ENCODE results near the gene C2orf72.
"Not testable (repeated sequence)": the region's sequence is repeated elsewhere in the genome, so short reads cannot be mapped to it uniquely, and the experiment has no call there.

C2orf72 gene

GRCh38 chr2:231007286-231008098 is 29.8 kb upstream of the C2orf72 start:
- H3K27ac Mint-ChIP-seq = peak overlapping the region in 1 of 2 donors; percentile 81
- ATAC-seq (no peak), DNase-seq (no peak)
- peaks cover 19 to 20% of the 10 kb centered on the region in 2 donors for H3K9me3 Mint-ChIP-seq
- no peak overlapping the region for H3K4me3 Mint-ChIP-seq
- H3K4me1 Mint-ChIP-seq = no peaks in the 10 kb centered on the region
- peaks cover 19% of the 10 kb centered on the region for H3K27me3 Mint-ChIP-seq

DNA sequence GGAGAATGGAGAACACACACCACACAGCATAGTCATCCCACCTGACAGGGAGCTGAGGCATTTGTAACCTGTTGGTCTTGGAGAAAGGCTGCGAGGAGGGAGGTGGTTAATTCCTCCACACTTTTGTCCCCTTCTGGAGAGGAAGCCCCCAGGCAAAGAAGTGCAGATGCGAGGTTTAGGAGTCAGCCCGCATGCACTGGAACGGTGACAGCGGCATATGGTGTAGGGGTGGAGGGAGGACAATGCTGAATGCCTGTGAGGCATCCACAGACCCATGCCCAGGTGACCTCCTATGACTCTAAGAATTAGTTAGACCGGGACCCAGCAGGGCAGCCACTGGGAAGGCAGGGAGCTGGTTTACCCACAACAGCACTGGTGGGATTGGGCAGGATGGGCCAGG is 29.2 kb upstream of the C2orf72 start:
- Mint-ChIP-seq H3K4me1 (no peaks in the 10 kb centered on the region), H3K27ac (no peak overlapping the region), H3K4me3 (no peak overlapping the region), H3K27me3 (peaks cover 18% of the 10 kb centered on the region), H3K9me3 (peaks cover 19 to 20% of the 10 kb centered on the region in 2 donors)
- no peak for ATAC-seq
- DNase-seq = no peak

GRCh38 chr2:231009236-231009919 is 27.9 kb upstream of the C2orf72 start:
- no peaks in the 10 kb centered on the region for H3K4me1 Mint-ChIP-seq
- no peak overlapping the region for H3K4me3 Mint-ChIP-seq
- DNase-seq = no peak
- H3K9me3 Mint-ChIP-seq = peaks cover 13 to 14% of the 10 kb centered on the region in 2 donors
- no peak overlapping the region for H3K27ac Mint-ChIP-seq
- H3K27me3 Mint-ChIP-seq = peaks cover 17% of the 10 kb centered on the region
- ATAC-seq = no peak

DNA sequence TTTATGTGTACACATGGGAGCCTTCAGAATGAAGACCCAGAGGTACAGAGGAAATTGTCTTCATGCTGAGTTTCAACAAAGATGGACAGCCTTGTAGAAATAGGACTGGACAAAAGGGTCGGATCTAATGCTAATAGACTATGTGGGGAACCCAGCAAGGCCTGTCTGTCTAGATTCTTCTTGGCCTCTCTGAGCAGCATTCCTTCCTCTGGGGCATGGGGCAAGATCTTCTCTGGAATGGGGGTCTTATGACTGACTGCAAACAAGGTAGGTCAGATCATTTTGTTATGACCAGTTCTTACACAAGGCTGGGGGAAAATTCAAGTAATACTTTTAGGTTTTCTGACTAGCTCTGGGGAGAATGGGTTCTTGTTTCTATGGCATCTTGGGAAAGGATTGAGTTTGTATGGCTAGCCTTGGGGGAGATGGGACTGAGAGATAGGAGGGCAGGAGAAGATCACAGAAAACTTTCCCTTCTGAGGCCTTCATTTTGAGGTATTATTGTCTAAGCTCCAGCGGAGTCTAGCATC is 27.1 kb upstream of the C2orf72 start:
- H3K4me1 Mint-ChIP-seq = no peaks in the 10 kb centered on the region
- no peak for ATAC-seq
- peaks cover 4 to 6% of the 10 kb centered on the region in 2 donors for H3K9me3 Mint-ChIP-seq
- no peak overlapping the region for H3K4me3 Mint-ChIP-seq
- peaks cover 25% of the 10 kb centered on the region for H3K27me3 Mint-ChIP-seq
- H3K27ac Mint-ChIP-seq = peak overlapping the region in 1 of 2 donors; percentile 49
- DNase-seq = no peak

- ATAC-seq = no peak
- no peaks in the 10 kb centered on the region for H3K4me1 Mint-ChIP-seq
- no peak for DNase-seq
- no peak overlapping the region for H3K27ac Mint-ChIP-seq
- no peak overlapping the region for H3K4me3 Mint-ChIP-seq
- peaks cover 31% of the 10 kb centered on the region for H3K27me3 Mint-ChIP-seq
- H3K9me3 Mint-ChIP-seq = no peaks in the 10 kb centered on the region
Measured at GRCh38 chr2:231011526-231011925, 25.8 kb upstream of the C2orf72 start.

- Mint-ChIP-seq H3K4me1 (no peaks in the 10 kb centered on the region), H3K9me3 (no peaks in the 10 kb centered on the region), H3K27ac (no peak overlapping the region), H3K4me3 (no peak overlapping the region), H3K27me3 (peaks cover 40% of the 10 kb centered on the region)
- ATAC-seq (no peak), DNase-seq (no peak)
Measured at GRCh38 chr2:231012463-231012862, 24.9 kb upstream of the C2orf72 start.

DNA sequence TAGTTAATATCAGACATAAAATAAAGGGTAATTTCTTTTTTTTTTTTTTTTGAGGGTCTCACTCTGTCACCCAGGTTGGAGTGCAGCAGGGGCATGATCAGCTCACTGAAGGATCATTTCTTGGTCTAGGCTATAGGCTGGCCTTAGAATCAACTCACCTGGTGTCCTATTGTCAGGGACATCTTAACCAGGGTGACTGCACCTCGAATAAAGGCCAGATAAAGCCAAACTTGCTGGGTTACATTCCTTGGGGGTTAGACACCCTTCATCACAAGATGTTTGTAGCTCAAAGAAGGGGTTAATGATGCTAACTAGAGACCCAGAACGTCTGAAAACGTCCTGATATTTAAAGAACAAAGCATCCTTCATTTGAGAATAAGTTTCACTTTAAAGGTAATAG is 23.5 kb upstream of the C2orf72 start:
- H3K27me3 Mint-ChIP-seq = peaks cover 41% of the 10 kb centered on the region
- H3K4me3 Mint-ChIP-seq = no peak overlapping the region
- no peak overlapping the region for H3K27ac Mint-ChIP-seq
- no peaks in the 10 kb centered on the region for H3K9me3 Mint-ChIP-seq
- no peaks in the 10 kb centered on the region for H3K4me1 Mint-ChIP-seq
- ATAC-seq (no peak), DNase-seq (no peak)

GRCh38 chr2:231015478-231015877 is 21.8 kb upstream of the C2orf72 start:
- Mint-ChIP-seq H3K4me1 (no peaks in the 10 kb centered on the region), H3K27me3 (peaks cover 52% of the 10 kb centered on the region), H3K27ac (no peak overlapping the region), H3K4me3 (no peak overlapping the region), H3K9me3 (no peaks in the 10 kb centered on the region)
- ATAC-seq (no peak), DNase-seq (no peak)

- Mint-ChIP-seq H3K27me3 (peaks cover 52% of the 10 kb centered on the region), H3K4me1 (no peaks in the 10 kb centered on the region), H3K4me3 (no peak overlapping the region), H3K9me3 (no peaks in the 10 kb centered on the region), H3K27ac (no peak overlapping the region)
- DNase-seq (no peak), ATAC-seq (no peak)
Measured at GRCh38 chr2:231015926-231016325, 21.4 kb upstream of the C2orf72 start.

DNA sequence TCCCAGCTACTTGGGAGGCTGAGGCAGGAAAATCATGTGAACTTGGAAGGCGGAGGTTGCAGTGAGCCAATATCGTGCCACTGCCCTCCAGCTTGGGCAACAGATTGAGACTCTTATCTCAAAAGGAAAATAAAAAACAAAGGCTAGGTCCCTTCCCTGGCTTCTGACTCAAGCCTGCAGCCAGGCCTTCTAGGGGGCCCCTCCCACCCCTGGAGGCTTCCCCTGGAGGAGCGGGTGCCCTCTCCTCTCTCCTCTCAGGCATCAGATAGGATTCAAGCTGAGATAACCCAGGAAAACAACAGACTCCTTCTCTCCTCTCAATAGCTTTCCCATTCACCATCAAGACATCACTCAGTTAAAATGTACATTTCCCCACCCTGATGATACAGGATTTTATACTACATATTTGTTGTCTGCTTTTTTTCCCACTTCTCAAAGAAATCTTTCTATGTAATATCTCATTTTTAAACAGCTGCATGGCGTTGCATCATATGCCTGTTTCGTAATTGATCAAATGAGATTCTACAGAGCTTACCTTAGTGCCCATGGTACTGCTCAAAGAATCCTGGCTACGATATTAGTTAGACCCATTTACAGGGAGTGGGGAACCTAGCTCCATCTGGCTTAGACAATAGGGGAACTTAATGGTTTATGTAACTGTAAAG is 20.6 kb upstream of the C2orf72 start:
- Mint-ChIP-seq H3K9me3 (no peaks in the 10 kb centered on the region), H3K4me1 (no peaks in the 10 kb centered on the region), H3K27ac (no peak overlapping the region), H3K4me3 (no peak overlapping the region), H3K27me3 (peaks cover 49% of the 10 kb centered on the region)
- no peak for DNase-seq
- ATAC-seq = no peak

GRCh38 chr2:231017231-231017598 is 20.1 kb upstream of the C2orf72 start:
- no peak overlapping the region for H3K27ac Mint-ChIP-seq

GRCh38 chr2:231018184-231018583 is 19.1 kb upstream of the C2orf72 start:
- Mint-ChIP-seq H3K4me1 (no peaks in the 10 kb centered on the region), H3K27me3 (peaks cover 38% of the 10 kb centered on the region)

More at GRCh38 chr2:231017231-231017598, 20.1 kb upstream of the C2orf72 start:
- no peak overlapping the region for H3K4me3 Mint-ChIP-seq
- no peaks in the 10 kb centered on the region for H3K4me1 Mint-ChIP-seq
- DNase-seq (no peak), ATAC-seq (no peak)
- H3K9me3 Mint-ChIP-seq = no peaks in the 10 kb centered on the region
- H3K27me3 Mint-ChIP-seq = peaks cover 44% of the 10 kb centered on the region

GRCh38 chr2:231025059-231025458 is 12.3 kb upstream of the C2orf72 start:
- ATAC-seq, H3K9me3 Mint-ChIP-seq, H3K4me1 Mint-ChIP-seq, H3K27me3 Mint-ChIP-seq, DNase-seq, H3K27ac Mint-ChIP-seq, H3K4me3 Mint-ChIP-seq: not testable (repeated sequence)

More at GRCh38 chr2:231018184-231018583, 19.1 kb upstream of the C2orf72 start:
- DNase-seq (no peak), ATAC-seq (no peak)
- Mint-ChIP-seq H3K9me3 (no peaks in the 10 kb centered on the region), H3K27ac (no peak overlapping the region), H3K4me3 (no peak overlapping the region)

DNA sequence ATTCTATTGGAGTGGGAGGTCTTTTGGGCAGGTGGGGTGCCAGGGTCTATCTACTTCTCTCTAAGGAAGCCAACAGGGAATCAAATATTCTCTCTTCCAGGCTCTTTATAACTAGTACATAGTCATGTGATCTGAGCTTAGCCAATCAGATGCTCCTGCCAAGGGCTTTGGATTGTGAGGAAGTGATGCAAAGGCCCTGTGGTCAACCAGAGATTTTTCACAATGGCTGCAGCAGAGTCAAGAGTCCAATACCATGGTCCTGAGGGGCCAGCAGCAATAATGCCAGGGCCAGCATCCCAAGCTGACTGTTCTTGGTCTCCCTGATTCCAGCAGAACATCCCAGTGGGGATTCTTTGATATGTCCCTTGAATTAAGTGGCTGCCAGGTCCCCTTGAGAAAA is 8.4 kb upstream of the C2orf72 start:
- Mint-ChIP-seq H3K9me3 (no peaks in the 10 kb centered on the region), H3K27me3 (peaks cover 19% of the 10 kb centered on the region), H3K4me3 (no peak overlapping the region), H3K27ac (no peak overlapping the region), H3K4me1 (no peaks in the 10 kb centered on the region)
- DNase-seq (no peak), ATAC-seq (no peak)

DNA sequence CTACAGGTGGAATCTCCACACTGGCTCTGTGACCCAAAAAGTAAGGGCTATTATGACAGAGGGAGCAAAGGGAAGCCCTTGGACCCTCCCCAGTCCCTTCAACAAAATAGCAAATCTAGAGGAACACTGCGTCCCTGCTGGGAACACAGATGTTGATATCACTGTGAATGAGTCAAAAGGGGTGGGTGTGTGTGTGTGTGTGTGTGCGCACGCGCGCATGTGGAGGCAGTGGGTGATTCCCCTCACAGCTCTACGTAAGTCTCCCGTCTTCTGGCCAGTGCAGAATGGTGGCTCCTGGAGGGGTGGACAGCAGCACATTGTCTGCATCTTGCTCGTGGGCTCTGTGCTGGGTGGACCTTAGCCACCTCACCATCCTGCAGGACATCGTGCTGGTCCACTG is 7.8 kb upstream of the C2orf72 start:
- H3K9me3 Mint-ChIP-seq = no peaks in the 10 kb centered on the region
- peaks cover 26% of the 10 kb centered on the region for H3K27me3 Mint-ChIP-seq
- H3K27ac Mint-ChIP-seq = no peak overlapping the region
- ATAC-seq = no peak
- H3K4me1 Mint-ChIP-seq = no peaks in the 10 kb centered on the region
- no peak for DNase-seq
- H3K4me3 Mint-ChIP-seq = no peak overlapping the region

GRCh38 chr2:231030725-231031124 is 6.6 kb upstream of the C2orf72 start:
- ATAC-seq = no peak
- H3K4me3 Mint-ChIP-seq = no peak overlapping the region
- no peaks in the 10 kb centered on the region for H3K4me1 Mint-ChIP-seq
- peaks cover 38% of the 10 kb centered on the region for H3K27me3 Mint-ChIP-seq
- DNase-seq = no peak
- H3K27ac Mint-ChIP-seq = no peak overlapping the region
- no peaks in the 10 kb centered on the region for H3K9me3 Mint-ChIP-seq

Measured in stimulated activated naive CD8-positive, alpha-beta T cell treated with anti-CD3 and anti-CD28 coated beads, Interleukin-15, amount 100 ng/mL, for 72 hours (primary cell).